ENCODE measurements around the gene QDPR.
"Not testable (repeated sequence)": the region's sequence is repeated elsewhere in the genome, so short reads cannot be mapped to it uniquely, and the experiment has no call there.

QDPR gene

GRCh38 chr4:17489721-17490120 is 22.2 kb downstream of the QDPR start:
- DNase-seq, result no peak

DNA sequence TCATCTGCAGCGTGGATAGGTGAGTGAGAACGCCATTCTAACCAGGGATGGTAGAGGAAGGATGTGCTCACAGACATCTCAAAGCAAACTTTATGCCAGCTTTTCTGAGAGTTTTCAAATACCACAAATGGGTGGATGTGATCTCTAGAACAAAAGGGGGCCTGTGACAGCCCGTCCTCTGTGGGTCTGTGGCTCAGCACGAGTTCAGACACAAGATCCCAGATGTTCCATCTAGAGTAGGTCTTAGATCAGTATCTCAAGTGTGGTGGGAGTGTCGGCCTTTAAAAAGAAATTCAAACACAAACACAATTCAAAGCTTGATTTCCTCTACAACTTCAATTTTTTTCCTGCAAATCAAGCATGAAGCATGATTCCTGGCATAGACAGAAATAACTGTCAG is 22.8 kb downstream of the QDPR start:
- no peak for DNase-seq

DNA sequence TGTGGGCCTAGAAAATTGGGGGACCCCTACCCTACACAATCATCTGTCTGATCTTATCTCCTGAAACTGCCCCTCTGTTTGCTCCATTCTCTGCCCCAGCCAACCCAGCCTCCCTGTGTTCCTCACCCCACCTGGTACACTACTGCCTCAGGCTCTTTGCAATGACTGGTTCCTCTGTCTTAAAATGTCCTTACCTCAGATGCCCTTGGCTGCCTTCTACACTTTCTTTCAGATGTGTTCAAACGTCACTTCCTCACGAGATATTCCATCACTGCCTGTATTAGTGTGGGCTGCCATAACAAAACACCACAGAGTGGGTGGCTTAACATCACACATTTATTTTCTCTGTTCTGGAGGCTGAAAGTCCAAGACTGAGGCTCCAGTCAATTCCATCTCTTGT is 29.2 kb downstream of the QDPR start:
- DNase-seq, result no peak

- DNase-seq, result no peak
Observed at GRCh38 chr4:17480955-17481354, 30.9 kb downstream of the QDPR start.

DNA sequence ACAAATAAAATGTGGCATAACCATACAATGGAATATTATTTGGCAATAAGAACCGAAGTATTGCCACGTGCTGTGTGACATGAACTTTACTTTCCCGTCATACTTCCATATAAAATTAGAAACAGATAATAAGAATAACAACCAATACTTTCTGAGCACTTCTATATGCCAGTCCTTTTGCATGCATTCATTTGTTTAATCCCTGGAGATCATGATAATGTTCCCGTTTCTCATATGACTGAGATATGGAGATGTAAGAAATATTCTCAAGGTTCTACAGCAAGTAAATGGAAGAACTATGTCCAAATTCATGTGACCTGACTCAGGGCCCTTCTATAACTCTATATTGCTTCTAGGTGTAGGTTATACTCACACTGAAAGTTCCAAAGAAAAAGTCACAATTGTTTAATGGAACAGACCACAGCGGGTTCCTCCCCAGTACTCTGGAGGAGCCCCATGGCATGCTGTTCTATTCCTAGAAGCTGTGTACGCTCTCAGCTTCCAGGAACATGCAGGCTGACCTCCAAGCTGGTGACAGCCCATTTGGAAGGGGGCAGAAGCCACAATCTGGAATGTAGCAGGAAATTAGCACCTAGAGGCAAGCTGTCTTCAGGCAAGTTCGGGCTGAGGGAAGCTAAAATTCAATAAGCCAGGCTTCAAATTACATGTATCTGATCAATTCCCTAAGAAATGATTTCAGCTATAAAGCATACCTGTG is 31.5 kb downstream of the QDPR start:
- DNase-seq, result no peak

DNA sequence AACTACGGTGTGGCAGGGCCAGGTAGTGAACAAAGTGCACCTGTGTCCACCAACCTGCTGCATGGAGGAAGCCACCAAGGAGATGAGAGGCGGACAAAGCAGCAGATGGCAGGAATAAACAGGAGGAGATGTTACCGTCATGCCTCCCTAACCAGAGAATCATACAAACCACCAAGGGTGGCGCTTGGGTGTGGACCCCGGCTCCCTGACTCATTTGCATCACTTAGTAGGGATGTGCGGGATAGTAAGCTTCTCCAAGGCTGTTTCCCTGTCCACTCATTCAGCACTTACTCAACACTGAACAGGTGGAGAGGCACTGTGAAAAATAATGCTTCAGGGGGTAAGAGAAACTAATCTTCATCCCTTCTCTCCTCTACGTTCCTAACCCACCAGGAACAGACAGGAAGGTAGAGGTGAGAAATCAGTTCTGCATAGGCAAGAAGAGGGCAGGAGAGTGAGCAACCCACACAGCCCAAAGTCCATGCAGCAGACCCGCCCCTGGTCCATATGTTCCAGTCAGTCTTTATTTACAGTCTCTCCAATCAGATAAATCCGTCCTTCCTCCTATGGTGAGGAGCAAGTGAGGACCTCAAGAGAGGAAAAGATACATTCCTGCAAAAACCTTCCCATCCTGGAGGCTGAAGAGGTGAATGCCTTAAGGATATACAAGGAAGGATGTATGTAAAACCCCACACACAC is 34.0 kb downstream of the QDPR start:
- no peak for DNase-seq

GRCh38 chr4:17476853-17477252 is 35.0 kb downstream of the QDPR start:
- DNase-seq, result no peak

GRCh38 chr4:17475481-17475880 is 36.4 kb downstream of the QDPR start:
- DNase-seq, result no peak

GRCh38 chr4:17469931-17470674 is 41.8 kb downstream of the QDPR start:
- no peak for DNase-seq

DNA sequence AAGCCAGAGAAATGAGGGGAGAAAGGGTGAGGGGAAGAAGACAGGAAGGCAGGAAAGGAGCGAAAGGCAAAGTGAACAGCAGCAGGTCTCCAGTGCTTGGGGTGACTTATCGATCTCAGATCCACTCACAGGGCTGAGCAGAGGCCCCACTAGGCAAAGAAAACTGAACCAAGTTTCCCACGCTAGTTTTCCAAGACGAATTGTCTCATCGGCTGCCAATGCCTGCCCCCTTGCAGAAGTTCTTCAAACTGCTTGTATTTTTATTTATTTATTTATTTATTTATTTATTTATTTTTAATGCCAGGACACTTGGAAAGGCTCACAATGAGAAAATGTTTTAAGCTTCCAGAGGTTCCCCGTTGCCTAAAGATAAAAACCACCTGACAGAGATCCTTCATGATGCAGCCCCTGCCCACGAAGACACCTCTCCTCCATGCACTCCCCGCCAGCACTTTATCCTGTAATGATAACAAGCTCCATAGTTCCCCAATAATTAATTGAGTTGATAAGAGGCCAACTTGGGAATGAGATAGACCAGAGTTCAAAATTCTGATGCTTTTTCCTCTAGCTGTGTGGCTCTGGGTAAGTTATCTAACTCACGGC is 43.2 kb downstream of the QDPR start:
- no peak for DNase-seq

DNA sequence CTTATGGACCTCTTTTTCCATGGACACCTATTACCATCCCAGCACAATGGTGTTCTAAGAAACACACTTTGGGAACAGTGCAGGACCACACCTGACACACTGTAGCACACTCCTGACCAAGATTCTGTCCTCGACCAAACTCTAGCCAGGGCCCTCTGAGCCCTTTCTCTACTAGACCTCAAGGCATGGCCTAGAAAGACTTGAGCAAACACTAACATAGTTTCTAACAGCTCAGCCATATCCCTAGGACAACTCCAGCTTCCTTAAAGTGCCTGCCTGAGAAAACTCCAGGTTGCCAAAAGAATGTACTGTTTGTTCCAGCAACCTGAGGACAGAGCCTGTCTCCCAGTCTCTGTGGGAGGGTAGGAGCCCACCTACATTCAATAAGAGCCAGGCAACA is 48.3 kb downstream of the QDPR start:
- no peak for DNase-seq

DNA sequence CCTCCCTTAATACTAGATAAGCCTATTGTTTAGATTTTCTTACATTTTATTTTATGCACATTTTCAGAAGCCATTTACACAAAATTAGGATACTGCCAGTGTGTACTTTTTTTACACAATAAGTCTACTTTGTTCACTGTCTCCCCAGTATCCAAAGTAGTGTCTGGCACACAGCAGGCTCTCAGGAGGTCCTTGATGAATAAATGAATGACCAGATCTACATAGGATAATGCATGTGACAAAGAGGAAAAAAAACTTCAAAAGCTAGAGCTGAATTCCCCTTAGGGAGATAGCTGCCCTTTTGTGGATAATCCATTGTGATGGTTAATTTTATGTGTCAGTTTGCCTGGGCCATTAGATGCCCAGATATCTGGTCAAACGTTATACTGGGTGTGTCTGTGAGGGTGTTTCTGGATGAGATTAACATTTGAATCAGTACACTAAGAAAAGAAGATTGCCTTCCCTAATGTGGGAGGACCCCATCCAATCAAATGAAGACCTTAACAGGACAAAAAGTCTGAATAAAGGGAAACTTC is 61.6 kb downstream of the QDPR start:
- DNase-seq, result no peak

GRCh38 chr4:17448689-17449088 is 63.2 kb downstream of the QDPR start:
- no peak for DNase-seq

DNA sequence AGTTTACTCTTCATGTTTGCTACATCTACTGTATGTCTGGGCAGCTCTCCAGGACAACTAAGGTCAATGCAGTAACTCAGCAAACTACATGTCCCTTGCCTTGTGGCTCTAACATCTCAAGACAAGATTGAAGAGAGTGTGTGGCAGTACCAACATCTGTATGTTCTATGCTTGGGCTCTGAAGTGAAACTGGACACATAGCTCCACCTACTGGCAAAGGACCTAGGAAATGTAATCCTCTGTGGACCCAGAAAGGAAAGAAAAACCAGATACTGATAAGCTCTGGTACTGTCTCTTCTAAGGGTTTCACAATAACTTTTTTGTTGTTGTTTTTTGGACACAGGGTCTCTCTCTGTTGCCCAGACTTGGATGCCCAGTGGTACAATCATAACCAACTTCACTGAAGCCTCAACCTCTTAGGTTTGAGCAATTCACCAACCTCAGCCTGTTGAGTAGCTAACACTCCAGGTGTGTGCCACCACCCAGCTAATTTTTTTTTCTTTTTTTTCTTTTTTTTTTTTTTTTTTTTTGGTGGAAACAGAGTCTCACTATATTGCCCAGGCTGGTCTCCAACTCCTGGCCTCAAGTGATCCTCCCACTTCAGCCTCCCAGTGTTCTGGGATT is 64.1 kb downstream of the QDPR start:
- DNase-seq, result peak; percentile 33

GRCh38 chr4:17447056-17447455 is 64.8 kb downstream of the QDPR start:
- DNase-seq, result no peak

- not testable (repeated sequence) for DNase-seq
Observed at GRCh38 chr4:17442477-17442876, 69.4 kb downstream of the QDPR start.

DNA sequence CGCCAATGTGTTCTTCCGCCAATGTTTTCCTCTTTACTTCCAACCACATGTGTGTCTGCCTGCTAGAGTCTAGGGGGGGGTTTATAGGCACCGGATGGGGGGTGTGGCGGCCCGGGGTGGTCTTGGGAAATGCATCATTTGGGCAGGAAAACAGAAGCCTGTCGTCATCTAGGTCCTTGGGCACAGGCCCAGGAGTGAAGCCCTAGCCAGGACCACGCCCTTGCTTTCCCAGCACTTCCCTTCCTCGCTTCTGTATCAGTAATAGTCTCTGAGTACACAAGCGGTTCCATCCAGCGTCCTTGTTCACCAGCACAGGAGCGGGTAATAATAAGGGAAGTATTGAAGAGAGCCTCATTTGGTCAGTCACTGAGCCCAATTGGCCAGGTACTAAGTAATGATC is 74.5 kb downstream of the QDPR start:
- no peak for DNase-seq

- DNase-seq, result no peak
Observed at GRCh38 chr4:17436750-17437090, 75.2 kb downstream of the QDPR start.

All from activated naive CD4-positive, alpha-beta T cell treated with Interleukin-2 at 50 U/mL for 16 hours (primary cell).